ENCODE results near the gene HDAC7.

- TF ChIP-seq NFYB (CRISPR knock-in tag; IDR thresholded peaks at IDR 0.05), result no peak
- no peak for TF ChIP-seq ZSCAN5A (CRISPR knock-in tag; IDR thresholded peaks at IDR 0.05; ENCODE audit: borderline replicate concordance)
- no peak for TF ChIP-seq TARDBP (CRISPR knock-in tag; IDR thresholded peaks at IDR 0.05)
- no peak for TF ChIP-seq PBX2 (CRISPR knock-in tag; IDR thresholded peaks at IDR 0.05)
- TF ChIP-seq ZBTB10 (CRISPR knock-in tag; IDR thresholded peaks at IDR 0.05; ENCODE audit: borderline replicate concordance), result no peak
- TF ChIP-seq ZNF274 (CRISPR knock-in tag; IDR thresholded peaks at IDR 0.05), result no peak
- no peak for TF ChIP-seq ZNF614 (CRISPR knock-in tag; IDR thresholded peaks at IDR 0.05; ENCODE audit: borderline replicate concordance)
- no peak for TF ChIP-seq ZSCAN20 (CRISPR knock-in tag; IDR thresholded peaks at IDR 0.05; ENCODE audit: borderline replicate concordance)
- no peak for TF ChIP-seq ESRRA (CRISPR knock-in tag; IDR thresholded peaks at IDR 0.05; ENCODE audit: low read depth)
- TF ChIP-seq CTCF (CRISPR knock-in tag; IDR thresholded peaks at IDR 0.05), result no peak
Observed at GRCh38 chr12:47769234-47770085, 50.2 kb downstream of the HDAC7 start.

Data from HepG2 (cell line).